HuH-7.5 (cell line): ENCODE measurements around the gene CLMN.

Experiments used
- DNase-seq: peaks from one replicate; pipeline ENCODE4 v3.0.0; 2011; ENCODE audit warnings: low spot score

CLMN gene

DNA sequence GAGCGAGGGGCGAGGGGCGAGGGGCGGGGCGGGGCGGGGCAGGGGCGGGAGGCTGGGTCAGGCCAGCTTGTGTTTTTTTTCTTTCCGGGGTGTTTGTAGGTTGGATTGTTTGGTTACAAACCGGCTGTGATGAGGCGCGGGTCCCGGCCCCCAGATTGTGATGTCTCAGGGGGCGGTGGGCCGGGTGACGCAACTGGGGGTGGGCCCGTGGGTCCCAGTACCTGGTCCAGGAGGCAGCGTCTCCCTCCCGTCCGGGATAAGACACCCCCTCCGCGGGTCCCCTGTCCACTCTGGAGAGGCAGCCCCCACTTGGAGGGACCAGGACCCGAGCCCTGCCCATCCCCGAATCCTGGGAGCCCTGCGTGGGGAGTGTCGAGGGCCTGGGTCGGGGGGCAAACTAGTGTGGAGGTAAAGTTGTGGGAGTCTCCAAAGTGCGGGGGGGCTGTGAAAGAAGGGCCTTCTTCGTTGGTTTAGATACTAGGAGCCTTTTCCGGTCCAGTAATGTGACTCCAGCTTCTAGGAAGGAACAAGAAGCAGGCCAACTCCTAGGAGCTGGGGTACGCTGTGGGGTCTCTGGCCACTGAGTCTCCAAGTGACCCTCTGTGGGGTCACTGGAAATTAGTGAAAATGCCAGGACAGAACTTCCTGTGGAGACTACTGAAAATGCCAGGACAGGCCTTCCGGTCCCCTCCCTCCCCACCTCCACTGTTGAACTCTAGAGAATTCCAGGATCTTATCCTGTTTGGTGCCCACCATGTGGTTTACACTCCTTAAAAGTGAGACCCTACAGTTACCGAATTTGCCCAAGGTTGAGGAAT is 579 bp upstream of the CLMN start:
- no peak for DNase-seq

DNA sequence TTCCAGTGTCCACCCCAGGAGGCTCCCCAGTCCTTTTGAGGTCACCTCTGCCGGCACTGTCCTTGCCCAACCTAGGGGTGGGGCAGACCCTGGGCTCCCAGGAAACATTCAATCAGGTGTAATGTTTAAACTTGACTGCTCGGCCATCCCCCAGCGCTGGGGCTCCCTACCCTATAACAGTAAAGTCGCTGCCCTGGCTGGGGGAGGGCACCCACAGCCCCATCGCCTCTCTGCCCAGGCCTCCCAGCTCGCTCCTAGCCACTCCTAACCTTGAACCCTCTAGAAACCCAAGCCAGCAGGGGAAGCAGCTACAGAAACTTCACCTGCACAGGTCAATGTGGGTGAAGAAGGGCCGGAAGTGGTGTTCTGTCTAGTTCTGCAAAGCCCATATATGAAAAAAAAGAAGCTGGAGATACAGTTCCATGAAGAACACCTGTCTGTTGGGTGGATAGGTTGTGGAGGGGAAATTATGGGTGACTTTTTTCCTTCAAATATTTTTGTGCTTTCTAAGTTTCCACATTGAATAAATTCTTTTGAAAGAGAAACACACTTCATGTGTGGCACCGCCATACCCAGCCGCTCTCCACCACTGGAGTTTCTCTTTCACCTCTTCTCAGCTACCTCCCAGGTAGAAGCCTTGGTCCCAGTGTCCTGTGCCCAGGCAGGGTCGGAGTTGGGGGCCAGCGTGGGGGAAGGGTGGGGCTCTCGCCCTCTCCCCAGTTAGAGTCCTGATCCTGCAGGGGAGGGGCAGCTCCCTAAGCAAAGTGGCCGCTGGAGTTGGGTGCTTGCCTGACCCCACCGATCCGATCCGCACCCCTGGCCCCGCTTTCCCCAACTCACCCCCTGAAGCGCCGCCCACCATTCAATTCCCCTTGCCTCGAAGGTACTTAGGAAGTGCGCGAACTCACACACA is 1.1 kb downstream of the CLMN start:
- no peak for DNase-seq

DNA sequence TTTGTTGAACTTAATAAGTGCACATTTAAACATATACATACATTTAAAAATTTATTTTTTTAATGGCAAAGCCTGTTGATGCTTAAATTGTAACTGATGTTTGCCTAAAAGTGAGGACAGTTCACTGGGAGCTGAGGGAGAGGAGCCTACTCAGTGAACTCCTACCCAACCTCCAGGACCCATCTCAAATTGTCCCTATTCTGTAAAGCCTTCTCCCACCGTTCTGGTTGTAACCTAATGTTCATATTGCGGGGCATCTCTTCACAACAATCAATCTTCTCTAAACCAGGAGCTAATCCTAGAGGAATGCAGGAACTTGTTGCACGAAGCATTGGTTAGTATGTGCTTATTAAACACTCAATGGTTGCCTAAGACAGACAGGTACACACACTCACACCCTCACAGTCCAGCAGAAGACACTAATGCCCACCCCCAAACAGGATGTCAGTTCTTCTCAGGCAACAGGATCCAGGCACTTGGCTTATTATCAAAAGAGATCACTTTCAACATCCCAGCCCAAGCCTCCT is 1.8 kb downstream of the CLMN start:
- DNase-seq, result no peak

DNA sequence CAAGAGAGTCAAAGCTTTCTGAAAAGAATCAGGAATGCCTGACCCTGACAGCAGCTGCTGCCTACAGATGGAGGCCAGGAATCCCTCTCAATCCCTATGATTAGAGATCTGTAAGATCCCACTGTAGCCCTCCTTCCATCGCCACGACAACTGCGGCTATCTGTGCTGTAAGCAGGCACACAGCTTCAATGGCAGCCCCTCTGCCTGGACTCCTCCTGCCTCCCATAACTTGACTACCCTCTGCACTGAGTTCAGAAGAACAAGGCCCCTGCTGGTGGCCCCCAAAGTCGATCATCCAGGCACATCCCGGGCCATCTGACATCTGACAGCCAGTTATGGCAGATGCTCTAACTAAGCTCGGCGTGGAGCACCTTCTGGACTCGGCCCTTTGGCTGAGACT is 2.9 kb downstream of the CLMN start:
- DNase-seq, result no peak

DNA sequence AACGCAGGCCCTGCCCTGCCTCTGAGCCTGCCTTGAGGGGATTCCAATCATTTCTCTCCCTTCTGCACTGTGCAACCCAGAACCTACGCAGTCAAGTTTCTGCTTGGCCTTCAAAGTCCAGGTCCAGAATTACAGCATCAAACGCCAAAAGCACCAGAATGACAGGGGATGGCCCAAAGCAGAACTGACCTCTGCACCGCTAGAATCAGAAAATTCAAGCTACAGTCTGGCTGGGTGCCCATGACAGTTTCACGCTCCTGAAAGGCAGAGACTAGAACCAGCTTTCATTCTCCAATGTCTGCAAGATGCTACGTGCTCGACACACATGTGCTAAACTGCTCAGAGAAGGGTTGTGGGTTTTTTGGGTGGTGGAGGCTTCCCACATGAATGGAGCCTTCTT is 4.1 kb downstream of the CLMN start:
- DNase-seq, result no peak

DNA sequence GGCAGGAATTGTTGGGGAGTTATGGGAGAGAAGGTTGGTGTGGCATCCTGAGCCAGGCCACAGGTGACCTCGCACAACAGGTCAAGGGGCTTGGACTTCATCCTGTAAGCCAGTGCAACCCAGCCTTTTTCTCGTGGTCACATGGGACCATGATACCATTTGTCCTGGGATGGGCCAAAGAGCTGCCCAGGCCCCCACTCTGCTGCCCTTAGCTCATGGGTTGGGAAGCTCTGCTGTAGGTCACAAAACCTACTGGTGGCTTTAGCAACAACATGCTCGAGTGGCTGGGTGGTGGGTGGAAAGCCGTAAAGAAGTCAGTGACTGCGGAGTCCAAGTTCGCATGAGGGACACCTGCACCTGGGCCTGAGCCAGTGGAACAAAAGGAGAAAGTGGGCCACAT is 4.6 kb downstream of the CLMN start:
- DNase-seq, result no peak

DNA sequence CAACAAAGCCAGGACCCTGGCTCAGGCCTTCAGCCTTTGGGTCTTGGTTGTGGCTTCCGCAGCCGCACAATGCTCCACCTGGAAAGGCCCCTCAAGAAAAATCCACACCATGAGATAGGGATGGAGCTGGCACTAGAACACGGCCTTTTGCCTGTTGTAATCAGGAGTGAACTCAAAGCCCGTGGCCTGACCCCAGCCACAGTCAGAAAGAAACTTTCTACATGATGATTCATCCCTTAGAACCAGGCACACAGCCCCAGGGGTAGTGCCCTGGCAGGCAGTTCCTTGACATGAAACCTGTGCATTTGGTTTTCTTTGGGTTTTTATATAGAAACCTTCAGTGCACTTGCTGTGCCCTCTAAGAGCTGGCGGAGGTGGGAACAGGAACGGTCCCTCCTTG is 5.1 kb downstream of the CLMN start:
- no peak for DNase-seq

DNA sequence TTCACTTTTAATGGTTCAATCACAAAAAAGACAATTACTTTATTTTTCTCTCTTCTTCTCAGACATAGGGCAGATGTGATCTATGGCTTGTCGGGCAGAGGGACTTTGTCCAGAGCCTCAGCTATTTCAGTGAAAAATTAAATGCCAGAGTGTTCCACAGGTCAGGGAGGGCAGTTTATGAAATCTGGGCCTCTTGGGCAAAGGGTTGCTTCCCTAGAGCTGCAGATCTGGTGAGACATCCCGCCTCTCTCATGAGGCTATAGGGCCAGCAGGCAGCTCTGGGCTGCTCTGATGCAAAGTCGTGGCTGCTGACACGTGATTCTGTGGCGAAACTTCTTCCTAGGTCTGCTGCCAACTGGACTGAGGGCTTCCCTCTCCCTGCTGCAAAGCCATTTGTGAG is 6.0 kb downstream of the CLMN start:
- DNase-seq, result no peak

DNA sequence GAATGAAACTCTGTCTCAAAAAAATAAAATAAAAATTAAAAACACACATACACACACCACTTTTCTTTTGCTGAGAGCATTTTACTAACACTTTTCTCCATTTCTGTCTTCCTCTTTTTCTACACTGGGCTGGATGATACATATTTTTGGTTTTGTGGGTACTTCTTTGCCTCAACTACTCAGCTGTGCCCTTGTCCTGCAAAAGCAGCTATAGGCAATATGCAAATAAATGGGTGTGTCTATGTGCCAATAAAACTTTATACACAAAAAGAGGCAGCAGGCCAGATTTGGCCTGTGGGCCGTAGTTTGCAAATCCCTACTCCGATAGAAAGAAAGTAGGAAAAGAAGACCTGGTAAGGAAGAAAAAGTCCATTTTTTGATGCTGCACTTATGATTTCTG is 6.5 kb downstream of the CLMN start:
- DNase-seq, result no peak

DNA sequence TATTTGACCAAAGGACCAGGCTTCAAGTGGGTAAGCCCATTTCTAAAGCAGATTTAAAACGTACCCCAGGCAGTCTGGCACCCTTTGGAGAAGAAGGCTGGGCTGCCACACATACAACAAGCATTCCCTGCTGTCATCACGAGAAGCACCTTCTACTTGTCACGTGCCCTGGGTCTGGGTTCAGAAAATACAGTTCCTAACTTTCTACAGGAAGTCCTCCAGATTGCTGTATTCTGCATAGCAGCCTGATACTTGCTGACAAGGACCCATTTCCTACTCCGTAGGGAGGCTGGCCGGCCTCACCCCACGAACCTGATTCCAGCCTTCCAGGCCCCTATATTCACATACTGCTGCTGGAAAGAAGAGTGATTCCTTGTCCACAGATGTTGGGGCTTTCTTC is 7.4 kb downstream of the CLMN start:
- DNase-seq, result no peak

DNA sequence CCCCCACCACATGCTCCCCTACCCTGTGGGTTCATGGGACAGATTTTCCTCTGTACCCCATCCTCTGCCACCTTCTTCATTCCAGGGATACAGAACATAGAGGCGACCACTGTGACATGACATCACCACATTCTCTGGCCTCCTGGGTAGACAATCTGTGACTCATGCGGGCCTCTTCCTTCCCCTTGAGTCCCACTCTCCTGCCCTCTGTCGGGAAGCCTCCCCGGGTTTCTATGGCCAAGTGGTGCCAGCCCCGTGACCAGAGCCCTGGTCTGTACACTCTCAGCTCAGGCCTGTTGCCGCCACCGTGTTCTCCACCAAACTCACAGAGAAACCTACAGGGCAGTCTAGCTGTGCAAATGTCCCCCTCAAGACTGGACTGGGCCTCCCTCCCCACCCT is 8.0 kb downstream of the CLMN start:
- DNase-seq, result no peak

DNA sequence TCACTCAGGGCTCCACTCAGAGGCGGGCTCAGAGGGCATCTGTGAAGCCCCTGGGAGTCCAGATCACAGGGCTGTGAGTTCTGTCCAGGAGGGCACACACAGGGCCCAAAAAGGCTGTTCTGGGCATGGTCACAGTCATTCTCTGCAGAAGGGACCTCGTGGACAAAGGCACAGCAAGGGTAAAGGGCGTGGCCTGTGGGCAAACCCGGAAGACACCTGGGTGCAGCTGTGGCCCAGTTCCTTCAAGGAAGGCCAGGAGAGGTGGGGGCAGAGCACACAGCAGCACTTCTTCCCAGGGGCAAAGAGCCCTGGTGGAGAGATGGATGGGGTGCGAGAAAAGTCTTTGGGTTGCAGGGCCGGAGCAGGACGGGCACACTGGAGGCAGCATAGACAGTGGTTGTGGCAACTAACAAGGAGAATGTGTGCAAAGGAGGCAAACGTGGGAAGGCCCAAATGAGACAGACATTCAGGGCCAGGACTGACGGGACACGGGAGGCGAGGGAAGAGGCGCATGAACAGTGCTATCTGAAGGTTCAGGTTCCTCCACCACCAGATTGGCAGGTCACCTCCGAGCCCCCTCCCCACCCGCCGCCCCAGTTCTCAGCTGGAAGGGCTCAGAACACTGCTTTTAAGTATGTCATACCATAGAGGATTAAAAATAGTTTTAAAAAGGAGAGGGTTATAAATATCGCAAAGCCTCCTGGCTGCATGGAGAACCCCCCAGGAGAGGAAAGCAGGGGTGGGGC is 8.9 kb downstream of the CLMN start:
- DNase-seq, result no peak

DNA sequence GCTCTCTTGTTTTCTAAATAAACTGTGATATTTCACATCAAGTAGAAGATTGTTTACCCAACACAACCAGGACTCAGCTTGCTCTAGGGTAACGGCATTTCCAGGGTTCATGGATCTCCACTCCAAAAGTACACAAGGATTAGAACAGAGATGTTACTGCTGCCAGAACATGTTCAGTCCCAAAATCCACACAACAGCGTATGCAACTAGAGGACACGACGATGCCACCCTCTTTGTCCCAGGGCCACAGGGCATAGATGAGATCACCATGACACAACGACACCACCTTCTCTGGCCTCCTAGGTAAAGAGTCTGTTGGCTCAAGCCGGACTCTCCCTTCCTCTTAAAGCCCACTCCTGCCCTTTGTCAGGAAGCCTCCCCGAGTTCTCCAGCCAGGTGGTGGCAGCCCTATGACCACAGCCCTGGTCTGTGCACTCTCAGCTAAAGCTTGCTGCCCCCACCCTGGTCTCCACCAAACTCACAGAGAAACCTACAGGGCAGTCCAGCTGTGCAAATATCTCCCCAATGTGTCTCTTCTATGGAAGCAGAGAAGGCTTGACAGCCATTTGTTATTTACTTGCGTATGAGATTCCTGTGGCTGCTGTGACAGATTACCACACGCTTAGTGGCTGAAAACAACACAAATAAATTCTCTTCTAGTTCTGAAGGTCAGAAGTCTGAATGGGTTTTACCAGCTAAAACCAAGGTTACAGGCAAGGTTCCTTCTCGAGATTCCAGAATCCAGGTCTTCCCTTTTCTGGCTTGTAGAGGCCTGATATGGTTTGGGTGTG is 10.3 kb downstream of the CLMN start:
- no peak for DNase-seq

DNA sequence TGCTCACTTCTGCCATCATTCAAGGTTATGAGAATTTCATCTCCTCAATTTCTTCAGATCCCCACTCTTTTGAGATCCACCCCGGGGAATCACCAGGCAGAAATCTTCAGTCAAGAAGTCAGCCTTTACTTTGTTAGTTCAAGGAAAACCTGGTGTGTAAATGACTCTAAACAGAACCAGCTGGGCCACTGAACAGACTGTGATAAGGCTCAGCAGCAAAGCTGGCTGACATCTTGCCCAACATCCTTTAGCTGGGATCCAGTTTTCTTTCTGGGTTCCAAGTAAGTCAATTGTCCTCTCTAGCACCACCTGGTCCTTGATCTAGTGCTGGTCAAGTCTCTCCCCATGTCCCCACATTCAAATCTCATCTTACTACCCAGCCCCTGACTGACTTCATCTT is 11.6 kb downstream of the CLMN start:
- DNase-seq, result no peak

DNA sequence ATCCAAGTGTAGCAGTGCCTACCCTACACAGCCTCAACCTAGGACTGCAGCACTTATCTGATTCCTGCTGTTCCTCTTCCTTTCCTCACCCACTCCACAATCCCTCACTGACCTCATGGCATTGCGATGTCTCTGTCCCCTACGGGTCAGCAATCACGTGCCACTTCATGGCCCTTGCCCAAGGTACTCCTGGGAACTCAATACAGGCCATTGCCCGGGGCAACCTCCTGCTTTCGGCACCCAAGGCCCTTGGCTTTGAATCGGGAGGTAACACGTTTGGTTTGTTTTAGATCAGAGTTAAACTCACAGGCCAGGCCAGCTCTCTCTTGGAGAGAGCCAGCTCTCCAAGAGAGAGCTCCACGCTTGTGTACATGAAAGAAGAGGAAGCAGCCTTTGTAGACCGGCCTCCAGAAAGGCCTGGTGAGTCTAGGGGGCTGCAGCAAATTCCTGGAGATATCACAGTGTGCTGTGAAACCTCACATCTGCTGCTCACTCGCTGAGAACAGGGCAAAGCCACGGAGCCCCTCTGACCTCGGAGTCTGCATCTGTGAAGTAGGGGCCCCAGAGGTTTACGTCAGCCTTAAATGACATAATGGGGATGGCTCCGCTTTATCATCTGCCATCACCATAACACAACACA is 12.2 kb downstream of the CLMN start:
- no peak for DNase-seq

DNA sequence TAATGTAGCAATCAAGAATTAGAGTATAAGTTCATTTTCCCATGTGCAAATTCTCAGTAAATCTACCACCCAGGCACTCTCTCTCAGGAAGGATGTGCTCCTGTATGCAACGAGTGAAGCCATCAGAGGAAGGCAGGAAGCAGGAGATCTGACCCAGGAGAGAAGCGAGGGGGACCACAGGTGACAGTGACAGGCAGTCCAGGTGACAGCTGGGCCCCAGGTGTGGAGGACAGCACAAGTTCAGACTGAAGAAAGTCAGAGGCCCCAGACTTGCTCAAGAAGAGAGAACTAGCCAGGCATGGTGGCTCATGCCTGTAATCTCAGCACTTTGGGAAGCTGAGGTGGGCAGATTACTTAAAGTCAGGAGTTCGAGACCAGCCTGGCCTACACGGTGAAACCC is 13.8 kb downstream of the CLMN start:
- no peak for DNase-seq

DNA sequence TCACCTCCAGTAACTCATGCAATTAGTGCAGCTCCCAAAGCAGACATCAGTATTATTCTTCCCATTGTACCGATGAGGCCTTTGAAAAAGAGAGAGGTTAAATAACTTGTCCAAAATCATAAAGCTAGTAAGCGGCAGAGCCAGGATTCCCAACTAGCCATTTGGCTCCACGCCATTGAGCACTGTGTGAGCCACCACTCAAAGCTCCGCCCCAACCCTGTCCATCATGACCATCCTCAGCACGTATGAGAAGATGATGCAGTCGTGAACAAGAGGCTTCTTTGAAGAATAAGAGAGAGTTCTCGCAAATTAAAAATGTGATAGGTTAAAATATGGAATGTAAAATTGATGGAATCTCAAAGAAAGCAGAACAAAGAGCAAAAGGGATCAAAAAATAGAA is 14.6 kb downstream of the CLMN start:
- no peak for DNase-seq

DNA sequence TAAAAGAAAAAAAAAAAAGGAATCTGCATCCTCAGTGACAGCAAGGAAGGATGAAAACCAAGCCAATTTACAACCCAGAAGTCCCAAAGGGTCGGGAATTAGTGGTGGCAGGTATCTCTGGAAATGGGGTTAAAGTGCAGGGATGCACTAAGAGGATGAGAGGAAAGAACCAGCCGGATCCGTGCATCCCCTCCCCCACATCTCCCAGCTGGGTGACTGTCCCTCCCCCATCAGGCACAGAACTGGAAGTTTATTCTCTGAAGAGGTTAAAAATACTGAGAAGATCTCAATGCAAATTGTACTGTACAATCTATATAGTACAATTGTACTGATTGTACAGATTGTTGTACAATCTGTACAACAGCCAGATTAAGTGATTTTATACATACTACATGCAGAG is 15.4 kb downstream of the CLMN start:
- DNase-seq, result no peak

DNA sequence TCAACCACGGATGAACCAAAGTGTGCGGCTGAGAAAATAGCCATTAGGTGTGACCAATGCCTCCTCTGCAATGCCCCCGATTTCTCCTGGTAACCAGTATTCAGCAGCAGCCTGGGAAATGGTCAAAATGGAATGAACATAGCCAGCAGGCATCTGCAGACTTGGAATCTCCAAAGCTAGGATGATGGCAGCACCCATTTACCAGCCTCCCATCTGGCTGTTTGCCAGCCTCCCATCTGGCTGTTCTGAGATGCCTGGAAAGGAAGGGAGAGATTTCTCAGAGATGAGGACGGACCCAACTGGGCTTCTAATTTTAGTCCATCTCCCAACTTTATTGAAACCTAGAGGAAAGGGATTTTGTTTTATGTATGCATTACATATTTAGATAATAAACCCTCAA is 16.2 kb downstream of the CLMN start:
- DNase-seq, result no peak

DNA sequence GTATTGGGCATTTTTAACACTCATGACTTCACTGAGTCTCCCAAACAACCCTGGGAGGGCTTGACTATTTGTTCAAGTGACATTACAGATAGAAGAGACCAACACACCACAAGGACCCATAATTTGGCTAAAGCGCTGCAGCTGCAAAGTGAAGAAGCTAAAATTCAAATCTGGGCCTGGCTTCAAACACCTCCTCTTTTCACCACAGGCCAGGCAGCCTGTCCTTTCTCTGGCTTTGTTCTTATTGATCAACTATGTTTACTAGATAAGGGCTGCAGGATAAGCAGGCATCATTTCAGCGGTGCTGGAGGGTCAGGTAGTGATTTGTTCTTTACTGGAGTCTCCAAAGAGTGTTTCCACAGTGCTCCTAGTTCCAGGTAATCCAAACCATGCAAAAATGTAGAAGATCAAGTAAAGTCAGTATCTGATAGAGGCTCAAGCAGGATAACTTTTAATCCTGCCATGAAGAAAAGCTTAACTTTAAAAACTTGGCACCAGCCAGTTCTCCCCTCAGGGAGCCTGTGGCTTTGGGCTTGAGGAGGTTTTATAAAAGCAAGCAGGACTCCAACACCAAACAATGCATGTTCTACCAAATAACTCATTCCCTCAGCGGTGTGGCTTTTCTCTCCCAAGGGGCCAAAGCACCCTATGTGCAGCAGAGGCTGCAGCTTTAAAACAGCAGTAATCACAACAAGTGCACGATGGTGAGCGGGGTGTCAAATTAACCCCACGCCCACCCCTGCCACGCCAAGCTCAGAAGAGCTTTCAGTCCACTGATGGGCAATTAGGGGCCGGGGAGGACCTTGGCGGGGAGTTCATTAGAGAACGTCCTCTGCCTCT is 16.8 kb downstream of the CLMN start:
- no peak for DNase-seq
